ENCODE results near the gene POU4F3. TPM values are rescaled to one million over a fixed set of nuclear protein-coding genes. Genes with fewer than 3 reads are reported as not detected.

The POU4F3 gene
- total RNA-seq, 1 donor from 2014 or later = 0.18 TPM

DNA sequence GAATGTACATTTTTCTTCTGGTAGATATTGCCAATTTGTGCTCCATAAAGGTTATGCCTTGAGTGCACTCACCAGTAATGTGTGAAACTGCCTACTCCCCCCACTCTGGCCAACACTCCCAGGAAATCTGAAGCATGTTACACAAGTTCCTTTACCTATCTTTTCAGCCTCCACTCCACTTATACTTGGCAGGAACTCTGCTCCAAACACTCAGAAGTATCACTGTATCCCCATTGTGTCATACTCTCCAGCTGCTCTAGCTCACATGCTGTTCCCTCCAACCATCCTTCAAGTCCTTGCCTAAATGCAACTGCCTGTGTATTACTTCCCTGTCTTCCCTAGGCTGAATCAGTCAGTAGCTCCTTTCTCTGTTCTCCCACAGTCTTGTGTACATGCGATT, 28.3 kb downstream of the POU4F3 start:
- peaks cover 14% of the 10 kb centered on the region for H3K4me1 Mint-ChIP-seq (ENCODE audit: low read depth, unreplicated experiment)
- H3K27me3 Mint-ChIP-seq (ENCODE audit: low read depth, unreplicated experiment) = peaks cover 22% of the 10 kb centered on the region
- H3K9ac ChIP-seq (ENCODE audit: low read length) = no peak overlapping the region
- H3K27ac Mint-ChIP-seq (ENCODE audit: unreplicated experiment) = no peak overlapping the region
- no peaks in the 10 kb centered on the region for H4K20me1 ChIP-seq (ENCODE audit: insufficient read depth, low read length)
- no peak overlapping the region for H3K4me2 ChIP-seq (ENCODE audit: low read length)
- no peaks in the 10 kb centered on the region for H3K4me1 ChIP-seq (ENCODE audit: insufficient read depth, low read length)
- DNase-seq (ENCODE audit: low read depth) (no peak), FAIRE-seq (no peak)
- H3K27ac ChIP-seq (ENCODE audit: low read depth, low read length) = no peak overlapping the region
- no peaks in the 10 kb centered on the region for H3K79me2 ChIP-seq (ENCODE audit: insufficient read depth, low read length)
- H3K9me3 Mint-ChIP-seq (ENCODE audit: unreplicated experiment) = no peaks in the 10 kb centered on the region
- H3K4me3 ChIP-seq (ENCODE audit: insufficient read depth, low read depth, low read length) = no peak overlapping the region
- peaks cover 5% of the 10 kb centered on the region for H3K27me3 ChIP-seq (ENCODE audit: insufficient read depth, low read length)
- no peaks in the 10 kb centered on the region for H3K9me3 ChIP-seq (ENCODE audit: insufficient read depth, low read depth, low read length)
- no peaks in the 10 kb centered on the region for H3K36me3 Mint-ChIP-seq (ENCODE audit: low read depth, unreplicated experiment)
- no peak overlapping the region for H3K4me3 Mint-ChIP-seq (ENCODE audit: unreplicated experiment)
- H3K36me3 ChIP-seq (ENCODE audit: insufficient read depth, low read length) = no peaks in the 10 kb centered on the region
- H2AFZ ChIP-seq (ENCODE audit: low read depth, low read length) = no peak overlapping the region
- no peak for TF ChIP-seq EZH2 (IDR thresholded peaks at IDR 0.05; ENCODE audit: insufficient read depth, low read length)
- TF ChIP-seq CTCF (IDR thresholded peaks at IDR 0.05; ENCODE audit: insufficient read depth, low read depth, low read length) = no peak

DNA sequence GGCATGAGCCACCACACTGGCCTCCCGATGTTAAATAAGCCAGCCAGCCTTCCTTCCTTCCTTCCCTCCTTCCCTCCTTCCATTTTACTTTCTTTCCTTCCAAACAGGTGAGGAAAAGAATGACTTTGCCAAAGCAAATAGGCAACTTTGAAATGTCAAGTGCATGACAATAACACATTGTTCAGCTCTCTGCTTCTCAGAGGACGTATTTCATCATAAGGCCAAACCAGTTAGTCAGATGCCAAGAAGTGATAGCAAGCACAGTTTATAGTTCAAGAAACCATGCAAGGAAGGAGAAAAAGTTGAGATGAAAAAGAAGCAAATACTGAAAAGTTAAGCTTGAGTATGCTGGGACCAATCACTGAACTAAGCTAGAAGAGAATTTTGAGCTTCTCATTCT, 29.5 kb downstream of the POU4F3 start:
- Histone ChIP-seq H3K36me3 (ENCODE audit: insufficient read depth, low read length) (no peaks in the 10 kb centered on the region), H3K4me3 (ENCODE audit: insufficient read depth, low read depth, low read length) (no peak overlapping the region), H2AFZ (ENCODE audit: low read depth, low read length) (no peak overlapping the region), H3K79me2 (ENCODE audit: insufficient read depth, low read length) (no peaks in the 10 kb centered on the region), H3K9me3 (ENCODE audit: insufficient read depth, low read depth, low read length) (no peaks in the 10 kb centered on the region), H3K27ac (ENCODE audit: low read depth, low read length) (no peak overlapping the region), H3K4me1 (ENCODE audit: insufficient read depth, low read length) (no peaks in the 10 kb centered on the region), H3K4me2 (ENCODE audit: low read length) (no peak overlapping the region), H3K27me3 (ENCODE audit: insufficient read depth, low read length) (peaks cover 6% of the 10 kb centered on the region), H4K20me1 (ENCODE audit: insufficient read depth, low read length) (no peaks in the 10 kb centered on the region), H3K9ac (ENCODE audit: low read length) (no peak overlapping the region)
- DNase-seq (ENCODE audit: low read depth) (peak; percentile 31), FAIRE-seq (no peak)
- no peak overlapping the region for H3K4me3 Mint-ChIP-seq (ENCODE audit: unreplicated experiment)
- no peaks in the 10 kb centered on the region for H3K9me3 Mint-ChIP-seq (ENCODE audit: unreplicated experiment)
- no peaks in the 10 kb centered on the region for H3K36me3 Mint-ChIP-seq (ENCODE audit: low read depth, unreplicated experiment)
- H3K27me3 Mint-ChIP-seq (ENCODE audit: low read depth, unreplicated experiment) = peaks cover 18% of the 10 kb centered on the region
- H3K4me1 Mint-ChIP-seq (ENCODE audit: low read depth, unreplicated experiment) = peaks cover 14% of the 10 kb centered on the region
- H3K27ac Mint-ChIP-seq (ENCODE audit: unreplicated experiment) = no peak overlapping the region
- TF ChIP-seq EZH2 (IDR thresholded peaks at IDR 0.05; ENCODE audit: insufficient read depth, low read length) (no peak), CTCF (IDR thresholded peaks at IDR 0.05; ENCODE audit: insufficient read depth, low read depth, low read length) (no peak)

DNA sequence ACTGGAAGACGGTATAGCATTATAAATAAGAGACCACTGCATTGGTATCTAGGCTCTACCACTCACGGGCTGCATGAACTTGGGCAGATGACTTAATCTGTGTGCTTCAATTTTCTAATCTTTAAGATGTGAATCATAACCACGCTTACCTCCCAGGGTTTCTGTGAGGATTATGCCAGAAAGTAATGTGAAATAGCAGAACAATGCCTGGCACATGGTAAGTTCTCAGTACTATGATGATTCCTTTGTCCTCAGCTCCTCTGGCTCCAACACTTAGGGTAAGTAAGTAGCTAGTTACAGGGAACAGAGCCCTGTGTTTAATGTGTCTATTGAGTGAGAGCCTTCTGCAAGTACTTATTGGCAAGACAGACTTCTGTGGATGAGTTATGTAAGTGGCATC, 31.1 kb downstream of the POU4F3 start:
- no peak for TF ChIP-seq EZH2 (IDR thresholded peaks at IDR 0.05; ENCODE audit: insufficient read depth, low read length)
- H4K20me1 ChIP-seq (ENCODE audit: insufficient read depth, low read length) = no peaks in the 10 kb centered on the region
- Mint-ChIP-seq H3K27ac (ENCODE audit: unreplicated experiment) (peak overlapping the region; percentile 86), H3K27me3 (ENCODE audit: low read depth, unreplicated experiment) (peaks cover 15% of the 10 kb centered on the region), H3K9me3 (ENCODE audit: unreplicated experiment) (no peaks in the 10 kb centered on the region), H3K4me1 (ENCODE audit: low read depth, unreplicated experiment) (peaks cover 12% of the 10 kb centered on the region), H3K4me3 (ENCODE audit: unreplicated experiment) (no peak overlapping the region), H3K36me3 (ENCODE audit: low read depth, unreplicated experiment) (no peaks in the 10 kb centered on the region)
- H3K4me2 ChIP-seq (ENCODE audit: low read length) = peak overlapping the region; percentile 35
- H3K4me3 ChIP-seq (ENCODE audit: insufficient read depth, low read depth, low read length) = no peak overlapping the region
- DNase-seq (ENCODE audit: low read depth) (peak; percentile 88), FAIRE-seq (no peak)
- H3K36me3 ChIP-seq (ENCODE audit: insufficient read depth, low read length) = no peaks in the 10 kb centered on the region
- no peaks in the 10 kb centered on the region for H3K9me3 ChIP-seq (ENCODE audit: insufficient read depth, low read depth, low read length)
- peaks cover 10% of the 10 kb centered on the region for H3K27me3 ChIP-seq (ENCODE audit: insufficient read depth, low read length)
- H3K27ac ChIP-seq (ENCODE audit: low read depth, low read length) = peak overlapping the region; percentile 37
- H3K79me2 ChIP-seq (ENCODE audit: insufficient read depth, low read length) = no peaks in the 10 kb centered on the region
- H3K9ac ChIP-seq (ENCODE audit: low read length) = no peak overlapping the region
- H3K4me1 ChIP-seq (ENCODE audit: insufficient read depth, low read length) = no peaks in the 10 kb centered on the region
- H2AFZ ChIP-seq (ENCODE audit: low read depth, low read length) = peak overlapping the region; percentile 2
